NCI-H1105 treated with DMSO at 0.1 percent for 48 hours (cell line): ENCODE measurements around the gene VPS45.
A peak's percentile ranks its signal among the peaks of the same experiment; 100 is the strongest.
"Not testable (repeated sequence)": the region's sequence is repeated elsewhere in the genome, so short reads cannot be mapped to it uniquely, and the experiment has no call there.

Experiments used
- DNase-seq: peaks from one replicate; lab custom pipeline; 2025; lab: John Stamatoyannopoulos, UW

VPS45 gene

DNA sequence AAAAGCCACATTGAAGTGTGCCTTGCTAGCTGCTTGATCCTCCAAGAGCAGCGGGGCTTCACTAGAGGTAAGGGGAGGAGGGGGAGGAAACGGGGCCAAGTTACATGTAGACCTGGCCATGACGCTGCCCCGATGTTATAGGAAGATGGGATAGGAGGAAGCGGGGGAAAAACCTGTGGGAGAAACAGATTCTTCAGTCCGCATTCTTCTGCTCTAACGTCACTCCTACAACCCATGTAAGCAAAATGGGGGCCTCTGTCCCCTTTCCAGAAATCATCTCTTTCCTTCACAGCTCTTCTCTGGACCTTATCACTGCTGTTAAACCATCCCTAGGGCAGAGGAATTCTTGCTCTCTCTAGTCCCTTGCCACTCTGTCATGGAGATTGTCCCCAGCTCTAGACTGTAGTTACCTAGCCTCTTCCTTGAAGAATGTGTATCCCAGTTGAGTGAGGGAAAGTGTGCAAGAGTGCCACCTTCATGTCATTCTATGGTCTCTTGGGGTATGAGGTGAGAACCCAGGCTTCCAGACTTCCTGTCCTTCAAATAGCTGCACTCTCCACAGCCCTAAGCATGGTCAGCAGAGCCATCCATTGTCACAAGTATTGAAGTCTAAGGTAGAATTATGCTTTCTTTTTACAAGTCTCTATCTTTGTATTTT lies 93.5 kb downstream of the VPS45 start:
- DNase-seq: no peak

DNA sequence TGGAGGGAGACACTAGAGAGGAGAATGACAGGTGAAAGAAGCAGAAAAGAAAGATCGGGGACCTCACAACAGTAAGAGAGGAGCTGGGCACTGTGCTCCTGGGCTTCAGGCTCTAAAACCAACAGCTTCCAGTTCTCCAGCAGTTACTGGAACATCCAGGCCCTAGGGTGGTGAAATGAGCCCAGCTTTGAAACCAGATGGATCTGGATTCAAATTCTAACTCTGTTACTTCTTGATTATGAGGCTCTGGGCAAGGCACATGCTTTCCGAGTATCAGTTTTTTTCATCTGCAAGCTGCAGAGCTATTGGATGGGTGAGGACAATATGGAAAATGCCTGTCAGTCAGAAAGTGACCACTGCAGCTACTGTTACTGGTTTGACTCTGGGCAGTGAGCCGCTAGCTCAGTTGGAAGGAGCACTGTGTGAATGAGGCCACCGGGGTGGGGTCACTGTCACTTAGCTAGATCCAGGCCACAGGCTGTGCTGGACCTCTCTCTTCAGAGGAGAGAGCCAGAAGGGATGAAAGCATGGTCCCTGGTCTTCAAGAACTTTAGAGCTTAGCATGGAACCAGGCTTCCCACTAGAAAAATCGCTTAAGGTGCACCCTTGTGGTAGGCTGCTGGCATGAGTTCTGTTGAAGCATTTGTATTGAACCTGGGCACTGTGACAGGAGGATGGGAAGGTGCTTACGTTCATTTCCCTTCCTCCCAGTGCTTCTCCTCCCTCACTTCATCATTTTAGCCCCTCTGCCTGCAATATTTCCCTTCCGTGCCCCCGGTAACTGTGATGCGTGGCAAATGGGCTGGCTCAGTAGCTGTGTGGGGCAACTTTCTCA lies 94.4 kb downstream of the VPS45 start:
- DNase-seq: peak; percentile 34

DNA sequence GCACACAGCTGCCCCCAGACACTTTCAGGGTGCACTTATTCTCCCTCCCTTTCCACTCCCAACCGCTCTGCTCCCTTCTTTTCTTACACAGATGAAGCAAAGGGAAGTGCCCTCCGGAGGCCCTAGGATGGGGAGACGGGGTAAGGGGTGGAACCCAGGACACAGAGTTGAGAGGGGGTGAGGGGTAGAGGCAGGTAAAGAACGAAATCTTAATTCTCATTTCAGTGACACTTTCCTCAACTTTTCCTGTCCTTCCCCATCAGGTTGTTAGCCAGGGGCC lies 94.9 kb downstream of the VPS45 start:
- no peak for DNase-seq

DNA sequence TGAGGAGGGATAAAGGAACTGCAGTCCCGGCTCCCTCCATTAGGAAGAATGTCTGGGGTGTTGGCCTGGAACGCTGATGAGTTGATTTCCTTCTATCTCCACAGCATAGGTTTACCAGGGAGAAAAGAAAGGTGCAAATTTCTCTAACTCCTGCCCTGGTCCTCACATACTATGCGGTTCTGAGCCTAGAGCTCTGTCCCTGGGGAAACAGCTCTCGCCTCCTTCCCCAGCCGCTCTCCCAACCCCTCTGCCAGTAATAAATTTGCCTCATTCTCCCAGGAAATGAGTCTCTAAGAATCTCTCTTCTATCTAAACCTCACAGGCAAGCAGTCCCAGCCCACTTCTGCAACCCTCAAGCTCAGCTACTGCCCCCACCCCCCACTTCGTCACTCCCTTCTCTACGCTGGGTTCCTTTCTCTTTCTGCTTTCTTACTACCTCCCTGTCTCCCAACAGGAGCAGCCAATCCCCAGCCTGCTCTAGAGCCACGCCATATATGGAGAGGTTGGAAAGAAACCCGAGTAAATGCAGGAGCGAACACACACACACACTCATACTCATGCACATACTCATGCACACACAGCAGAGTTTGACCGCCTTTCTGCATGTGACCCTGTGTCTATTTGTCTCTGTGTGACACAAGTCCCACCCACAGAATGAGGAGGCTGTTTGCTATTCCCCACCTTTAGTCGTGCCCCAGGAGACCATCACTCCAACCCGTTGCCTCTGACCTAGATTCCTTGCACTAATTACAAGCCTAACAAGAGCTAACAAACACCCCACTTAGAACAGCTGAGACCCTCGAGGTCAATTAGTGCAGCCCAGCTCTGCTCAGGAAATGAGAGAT lies 95.5 kb downstream of the VPS45 start:
- DNase-seq: peak; percentile 93

DNA sequence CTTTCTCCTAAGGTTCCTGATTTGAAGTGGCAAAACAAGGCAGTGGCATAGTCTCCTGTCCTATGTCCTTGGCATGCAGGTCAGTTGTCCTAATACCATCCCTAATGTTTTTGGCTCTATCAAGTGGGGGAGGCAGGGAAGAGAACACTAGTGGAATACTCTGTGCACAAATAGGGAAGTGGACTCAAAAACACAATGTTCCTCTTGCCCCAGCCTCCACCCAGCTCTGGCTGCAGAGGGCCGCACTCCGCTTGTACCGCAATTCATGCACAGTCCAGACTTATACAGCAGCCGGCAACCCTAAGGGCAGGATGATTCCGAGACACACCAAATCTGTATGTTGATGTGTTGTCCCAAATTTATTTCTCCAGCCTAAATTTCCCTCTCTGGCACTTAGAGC lies 96.6 kb downstream of the VPS45 start:
- no peak for DNase-seq

DNA sequence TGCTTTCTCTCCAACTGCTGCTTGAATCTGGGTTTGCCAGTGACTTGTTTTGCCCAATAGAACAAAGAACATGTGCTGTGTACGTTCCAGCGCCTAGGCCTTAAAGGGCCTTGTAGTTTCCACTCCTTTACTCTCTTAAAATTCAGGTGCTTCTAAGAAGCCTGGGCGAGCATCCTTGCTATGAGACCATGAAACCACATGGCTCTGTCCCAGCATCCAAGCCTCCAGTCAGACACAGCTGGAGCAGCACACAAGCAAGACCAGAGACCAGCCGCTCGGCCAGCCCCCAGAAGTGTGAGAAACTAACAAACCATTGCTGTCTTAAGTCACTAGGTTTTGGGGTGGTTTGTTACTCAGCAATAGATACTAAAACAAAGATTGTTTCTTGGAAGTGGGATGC lies 97.2 kb downstream of the VPS45 start:
- no peak for DNase-seq

DNA sequence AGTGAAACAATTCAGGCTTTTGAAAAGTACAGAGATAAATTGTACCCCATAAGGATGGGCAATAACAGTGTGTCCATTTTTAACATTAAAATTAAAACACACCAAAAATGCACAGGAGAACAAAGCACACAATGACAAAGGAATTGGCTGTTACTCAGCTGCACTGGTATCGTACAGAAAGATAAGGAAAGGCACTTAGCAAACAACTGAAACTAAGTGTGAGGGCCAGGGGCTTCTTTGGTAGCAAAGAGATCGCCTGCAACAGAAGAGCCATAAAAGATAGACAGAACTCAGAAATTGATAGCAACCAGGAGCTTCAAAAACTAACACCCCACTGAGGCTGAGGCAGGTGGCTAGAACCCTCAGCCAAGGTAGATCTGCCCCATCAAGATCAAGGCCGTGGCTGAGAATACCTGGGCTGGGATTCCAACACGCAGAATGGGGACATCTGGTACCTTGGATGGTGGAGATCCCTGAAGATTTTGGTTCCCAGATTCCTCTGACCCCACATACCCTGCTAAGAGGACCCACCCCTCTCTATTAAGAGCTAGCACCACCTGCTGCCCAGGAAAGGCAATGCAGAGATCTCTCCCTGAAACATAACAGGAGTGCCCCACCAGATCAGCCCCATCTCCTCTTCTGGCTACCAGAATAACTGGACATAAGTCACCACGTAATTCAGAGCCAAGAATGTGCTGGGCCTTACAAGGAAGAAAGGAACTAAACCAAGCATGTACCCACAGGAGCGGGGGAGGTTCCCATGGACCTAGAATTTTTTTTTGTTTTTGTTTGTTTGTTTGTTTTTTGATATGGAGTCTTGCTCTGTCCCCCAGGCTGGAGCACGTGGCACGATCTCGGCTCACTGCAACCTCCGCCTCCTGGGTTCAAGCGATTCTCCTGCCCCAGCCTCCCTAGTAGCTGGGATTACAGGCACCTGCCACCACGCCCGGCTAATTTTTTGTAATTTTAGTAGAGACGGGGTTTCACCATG lies 98.3 kb downstream of the VPS45 start:
- peak; percentile 49 for DNase-seq

DNA sequence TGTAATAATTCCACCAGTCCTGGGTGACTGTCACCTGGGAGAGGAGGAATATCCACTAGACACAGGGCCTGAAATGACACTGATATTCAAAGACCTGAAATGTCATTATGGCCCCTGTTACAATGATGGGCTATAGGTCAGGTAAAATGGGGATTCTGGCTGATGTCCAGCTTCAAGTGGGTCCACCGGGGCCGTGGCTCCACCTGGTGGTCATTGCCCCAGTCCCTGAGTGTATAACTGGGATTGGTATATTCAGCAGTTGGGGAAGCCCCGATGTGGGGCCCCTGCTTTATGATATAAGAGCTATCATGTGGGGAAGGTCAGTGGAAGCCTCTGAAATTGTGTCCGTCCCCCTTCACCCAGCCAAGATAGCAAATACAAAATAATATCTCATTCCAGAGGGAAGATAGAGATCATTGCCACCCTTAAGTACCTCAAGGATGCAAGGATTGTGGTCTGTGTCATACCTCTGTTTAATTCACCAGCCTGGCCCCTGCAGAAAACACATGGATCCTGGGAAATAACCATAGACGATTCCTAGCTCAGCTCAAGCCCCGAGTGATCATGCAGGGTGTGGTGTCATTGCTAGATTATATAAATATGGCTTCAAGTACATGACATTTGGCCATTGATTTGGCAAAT lies 101.5 kb downstream of the VPS45 start:
- peak; percentile 61 for DNase-seq

DNA sequence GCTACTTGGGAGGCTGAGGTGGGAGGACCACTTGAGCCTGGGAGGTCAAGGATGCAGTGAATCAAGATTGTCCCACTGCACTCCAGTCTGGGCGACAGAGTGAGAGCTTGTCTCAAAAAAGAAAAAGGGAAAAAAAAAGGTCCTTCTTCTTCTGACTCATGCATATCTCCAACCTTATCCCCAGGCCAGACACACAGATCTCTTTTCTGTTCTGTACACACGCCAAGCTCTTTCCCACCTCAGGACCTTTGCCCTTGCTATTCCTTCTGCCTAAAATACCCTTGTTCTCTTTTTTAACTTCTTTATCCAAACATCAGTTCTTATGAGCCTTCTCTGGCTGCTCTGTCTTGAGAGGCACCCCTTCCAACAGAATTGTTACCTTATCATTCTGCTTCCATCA lies 104.2 kb downstream of the VPS45 start:
- no peak for DNase-seq

DNA sequence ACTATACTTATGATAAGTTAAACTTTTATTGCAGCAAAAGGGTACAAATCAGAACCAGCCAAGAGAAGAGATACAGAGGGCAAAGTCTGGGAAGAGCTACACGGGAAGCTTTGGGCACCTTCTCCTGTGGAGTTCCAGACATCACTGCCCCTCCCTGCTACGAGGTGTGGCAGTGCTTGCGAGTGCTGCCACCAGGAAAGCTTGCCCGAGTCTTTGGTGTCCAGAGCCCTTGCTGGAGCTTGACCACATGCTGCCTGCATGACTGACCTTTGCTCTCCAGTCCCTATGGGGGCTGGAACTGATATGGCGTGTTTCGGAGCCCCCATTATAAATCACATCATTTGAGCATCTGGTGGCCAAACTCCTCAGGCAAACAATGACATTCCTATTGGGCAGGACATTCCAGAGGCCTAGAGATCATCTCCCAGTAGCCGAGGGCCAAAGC lies 105.6 kb downstream of the VPS45 start:
- no peak for DNase-seq

DNA sequence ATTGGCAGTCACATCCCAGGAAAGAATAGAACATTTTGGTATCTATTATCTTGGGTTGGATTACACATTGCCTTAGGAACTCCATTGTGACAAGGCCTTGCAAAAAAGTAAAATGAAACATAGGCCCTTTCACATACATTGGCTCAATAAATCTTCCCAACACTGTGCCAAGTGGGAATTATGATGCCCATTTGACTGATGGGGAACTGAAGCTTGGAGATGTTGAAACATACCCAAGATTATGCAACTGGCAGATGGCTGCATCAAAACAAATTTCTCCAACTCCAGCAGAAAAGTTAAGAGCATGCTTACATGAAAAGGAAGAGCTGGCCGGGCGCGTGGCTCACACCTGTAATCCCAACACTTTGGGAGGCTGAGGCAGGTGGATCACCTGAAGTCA lies 109.0 kb downstream of the VPS45 start:
- no peak for DNase-seq

DNA sequence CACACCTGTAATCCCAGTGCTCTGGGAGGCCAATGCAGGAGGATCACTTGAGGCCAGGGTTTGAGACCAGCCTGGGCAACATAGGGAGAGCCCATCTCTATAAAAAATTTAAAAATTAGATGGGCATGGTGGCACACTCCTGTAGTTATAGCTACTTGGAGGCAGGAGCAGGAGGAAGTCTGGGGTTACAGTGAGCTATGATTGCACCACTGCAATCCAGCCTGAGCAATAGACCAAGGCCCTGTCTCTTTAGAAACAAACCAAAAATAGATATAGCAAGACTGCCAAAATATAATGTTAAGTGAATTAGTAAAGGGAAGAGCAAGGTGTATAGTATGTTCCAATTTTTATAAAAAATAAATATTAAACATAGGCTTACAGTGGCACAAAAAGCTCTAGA lies 111.0 kb downstream of the VPS45 start:
- no peak for DNase-seq

DNA sequence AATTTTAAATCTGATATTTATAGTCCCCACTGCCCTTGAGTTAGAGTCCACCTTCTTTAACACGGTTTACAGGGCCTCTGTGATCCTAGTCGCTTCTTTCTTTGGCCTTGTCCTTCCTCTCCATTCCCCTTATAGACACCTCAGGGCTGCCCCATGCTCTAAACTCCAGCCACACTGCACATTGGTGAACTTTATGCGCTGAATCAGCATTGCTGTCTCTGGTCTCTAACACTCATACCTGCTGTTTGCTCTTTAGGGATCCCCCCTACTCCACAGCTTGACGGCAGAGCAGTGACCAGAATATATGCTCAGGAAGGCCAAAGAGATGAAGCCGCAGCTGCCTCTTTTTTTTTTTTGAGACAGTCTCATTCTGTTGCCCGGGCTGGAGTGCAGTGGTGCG lies 112.3 kb downstream of the VPS45 start:
- DNase-seq: no peak

DNA sequence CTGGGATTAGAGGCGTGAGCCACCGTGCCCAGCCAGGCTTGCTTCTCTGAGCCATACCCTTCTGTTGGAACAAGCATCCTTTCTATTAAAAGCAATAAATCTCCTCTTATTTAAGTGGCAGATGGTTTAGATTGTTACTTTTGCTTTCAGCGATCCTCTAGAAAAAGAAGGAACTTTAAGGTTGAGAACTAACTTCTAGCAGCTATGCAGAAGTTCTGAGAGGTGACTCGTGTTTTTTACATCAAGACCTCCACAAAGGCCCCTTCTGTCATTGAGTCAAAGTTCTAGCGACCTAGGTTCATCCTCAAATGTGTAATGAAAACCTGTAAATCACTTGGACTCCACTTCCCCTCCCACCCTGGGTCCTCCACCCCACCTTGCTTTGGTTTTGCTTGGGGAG lies 112.9 kb downstream of the VPS45 start:
- DNase-seq: no peak

DNA sequence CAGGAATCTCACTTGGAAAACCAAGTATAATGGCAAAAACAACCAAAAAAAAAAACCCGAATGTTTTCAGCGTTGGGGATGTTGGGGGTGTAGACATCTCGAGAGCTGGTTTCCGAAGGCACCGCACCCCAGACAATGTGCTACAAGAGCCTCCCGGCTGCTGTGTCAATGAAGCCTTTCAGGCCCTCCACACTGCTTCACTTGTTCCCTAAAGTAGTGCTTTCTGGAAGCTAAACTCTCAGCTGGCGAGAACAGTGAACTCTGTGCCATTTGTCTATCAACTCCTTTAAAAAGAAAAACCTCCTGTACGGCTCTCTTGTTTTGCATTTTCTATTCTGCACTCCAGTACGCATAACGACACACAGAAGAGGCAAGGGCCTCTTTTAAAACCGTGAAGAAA lies 114.7 kb downstream of the VPS45 start:
- DNase-seq: no peak

DNA sequence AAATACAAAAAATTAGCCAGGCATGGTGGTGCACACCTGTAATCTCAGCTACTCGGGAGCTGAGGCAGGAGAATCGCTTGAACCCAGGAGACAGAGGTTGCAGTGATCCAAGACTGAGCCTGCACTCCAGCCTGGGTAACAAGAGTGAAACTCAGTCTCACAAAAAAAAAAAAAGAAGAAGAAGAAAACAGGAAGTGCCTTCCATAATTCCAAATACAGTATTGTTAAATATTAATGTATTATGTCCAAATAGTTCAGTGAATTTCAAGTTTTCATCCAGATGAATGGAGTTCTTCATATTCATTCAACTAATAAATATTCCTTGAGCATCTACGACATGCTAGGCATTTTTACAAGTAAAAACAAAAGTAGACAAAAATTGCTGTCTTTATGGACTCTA lies 115.5 kb downstream of the VPS45 start:
- DNase-seq: no peak

DNA sequence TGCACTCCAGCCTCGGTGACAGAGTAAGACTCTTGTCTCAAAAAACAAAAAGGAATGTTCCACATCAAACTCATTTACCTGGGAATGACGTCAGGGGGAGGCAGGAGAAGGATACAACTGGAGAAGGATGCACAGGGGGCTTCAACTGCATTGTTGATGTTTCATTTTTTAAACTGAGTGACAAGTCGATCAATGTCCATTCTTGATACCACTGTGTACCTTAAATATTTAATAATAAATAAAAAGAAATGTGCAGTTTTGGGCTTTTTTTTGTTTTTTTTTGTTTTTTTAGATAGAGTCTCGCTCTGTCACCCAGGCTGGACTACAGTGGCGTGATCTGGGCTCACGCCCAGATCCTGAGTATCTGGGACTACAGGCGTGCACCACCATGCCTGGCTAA lies 117.9 kb downstream of the VPS45 start:
- no peak for DNase-seq

DNA sequence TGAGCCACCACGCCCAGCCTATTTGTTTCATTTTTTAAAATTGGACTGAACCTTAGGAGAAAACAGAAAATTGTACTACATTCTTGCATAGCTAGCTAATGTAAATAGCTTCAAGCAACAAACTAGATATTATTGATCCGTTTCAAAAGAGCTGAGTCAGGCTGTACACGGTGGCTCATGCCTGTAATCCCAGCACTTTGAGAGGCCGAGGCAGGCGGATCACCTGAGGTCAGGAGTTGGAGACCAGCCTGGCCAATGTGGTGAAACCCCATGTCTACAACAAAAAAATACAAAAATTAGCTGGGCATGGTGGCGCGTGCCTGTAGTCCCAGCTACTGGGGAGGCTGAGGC lies 118.8 kb downstream of the VPS45 start:
- not testable (repeated sequence) for DNase-seq

DNA sequence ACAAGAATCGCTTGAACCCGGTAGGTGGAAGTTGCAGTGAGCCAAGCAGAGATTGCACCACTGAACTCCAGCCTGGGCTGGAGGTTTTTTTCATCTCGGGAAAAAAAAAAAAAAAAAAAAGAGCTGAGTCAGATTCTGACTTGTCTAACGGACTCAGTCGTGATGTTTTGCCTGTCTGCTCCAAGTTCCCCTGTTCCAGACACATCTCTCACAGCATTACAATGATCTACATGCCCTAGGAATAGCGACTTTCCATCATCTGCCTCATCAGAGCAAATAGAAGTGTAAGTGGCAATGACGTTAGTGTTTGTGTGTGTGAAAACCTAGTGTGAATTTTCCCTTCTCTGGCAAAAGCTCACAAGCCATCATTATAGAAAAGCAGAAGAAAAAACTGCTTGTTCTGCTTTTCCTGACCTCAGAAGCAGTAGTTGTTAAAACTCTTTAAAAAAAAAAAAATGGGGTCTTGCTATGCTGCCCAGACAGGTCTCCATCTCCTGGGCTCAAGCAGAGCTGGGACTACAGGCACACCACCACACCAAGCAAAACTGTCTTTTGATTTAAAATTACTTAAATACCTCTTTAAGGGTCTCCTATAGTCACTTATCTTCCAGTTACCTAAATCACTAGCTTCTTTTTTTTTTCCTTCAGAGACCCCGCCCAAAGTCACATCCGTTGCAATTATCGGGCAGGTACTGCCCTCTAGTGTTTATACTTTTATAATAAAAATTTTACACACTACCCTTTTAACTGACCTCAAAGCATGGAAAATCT lies 119.4 kb downstream of the VPS45 start:
- peak; percentile 64 for DNase-seq

DNA sequence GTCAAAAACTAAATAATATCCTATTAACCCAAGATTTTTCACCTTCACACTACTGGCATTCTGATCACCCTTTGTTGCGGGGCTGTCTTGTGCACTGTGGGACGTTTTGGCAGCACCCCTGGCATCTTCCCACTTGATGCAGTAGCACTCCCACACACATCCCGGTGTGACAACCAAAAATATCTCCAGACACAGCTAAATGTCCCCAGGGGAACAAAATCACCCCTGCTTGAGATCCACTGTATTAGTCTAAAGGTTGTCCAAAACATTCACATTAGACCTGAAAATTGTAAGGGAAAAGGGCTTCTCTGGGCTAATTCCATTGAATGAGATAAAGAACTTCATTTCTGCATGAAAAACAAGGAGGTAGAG lies 120.0 kb downstream of the VPS45 start:
- no peak for DNase-seq

DNA sequence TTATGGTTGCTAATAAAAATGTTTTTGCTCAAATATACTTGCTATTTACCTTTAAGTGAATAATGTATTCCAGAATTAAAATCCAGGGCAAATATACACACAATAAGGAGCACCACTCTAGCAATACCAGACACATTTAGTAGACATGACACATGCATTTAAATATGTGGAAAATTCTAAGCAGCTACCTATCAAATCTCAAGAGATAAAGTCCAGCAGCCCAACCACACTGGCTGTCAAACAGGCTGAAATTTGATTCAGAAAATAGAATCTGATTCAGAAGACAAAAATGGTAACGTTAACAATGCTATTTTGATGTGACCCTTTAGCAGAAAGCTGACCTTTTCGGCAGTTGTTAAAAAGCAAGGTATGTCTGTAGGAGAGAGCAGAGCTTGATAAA lies 124.4 kb downstream of the VPS45 start:
- no peak for DNase-seq
